Astrocyte (in vitro differentiated cells and primary cell): ENCODE results near the gene ASCL4. TPM values are rescaled to one million over a fixed set of nuclear protein-coding genes. Genes with fewer than 3 reads are reported as not detected.

Experiments used
- DNase-seq: peaks from one replicate; pipeline ENCODE4 v3.0.0-alpha.2; 2010; ENCODE audit warnings: low read depth
- FAIRE-seq: peaks from 2 replicates; lab custom pipeline; 2011; peaks lifted over from hg19 to GRCh38; lab: Jason Lieb, UNC
- H2AFZ ChIP-seq: 2 replicates; pipeline ENCODE4 v1.6.0; 2012; ENCODE audit warnings: low read depth, low read length, inconsistent platforms
- H3K27ac ChIP-seq: 2 replicates; pipeline ENCODE4 v1.5.1; 2011; ENCODE audit warnings: low read depth, low read length, inconsistent platforms
- H3K27me3 ChIP-seq: 2 replicates; pipeline ENCODE4 v1.6.0; 2011; ENCODE audit warnings: low read length, inconsistent platforms; ENCODE audit not compliant: insufficient read depth
- H3K36me3 ChIP-seq: 2 replicates; pipeline ENCODE4 v1.5.1; 2011; ENCODE audit warnings: low read length, inconsistent platforms; ENCODE audit not compliant: insufficient read depth
- H3K4me1 ChIP-seq: 2 replicates; pipeline ENCODE4 v1.5.1; 2011; ENCODE audit warnings: low read length, inconsistent platforms; ENCODE audit not compliant: insufficient read depth
- H3K4me2 ChIP-seq: 2 replicates; pipeline ENCODE4 v1.6.0; 2012; ENCODE audit warnings: low read length, inconsistent platforms
- H3K4me3 ChIP-seq: 2 replicates; pipeline ENCODE4 v1.5.1; 2011; ENCODE audit warnings: low read depth, mild to moderate bottlenecking, low read length, inconsistent platforms; ENCODE audit not compliant: insufficient read depth
- H3K79me2 ChIP-seq: 2 replicates; pipeline ENCODE4 v1.6.0; 2012; ENCODE audit warnings: mild to moderate bottlenecking, low read length, inconsistent platforms; ENCODE audit not compliant: insufficient read depth
- H3K9ac ChIP-seq: 2 replicates; pipeline ENCODE4 v1.6.0; 2012; ENCODE audit warnings: mild to moderate bottlenecking, low read length, inconsistent platforms
- H3K9me3 ChIP-seq: 2 replicates; pipeline ENCODE4 v1.5.1; 2012; ENCODE audit warnings: low read depth, mild to moderate bottlenecking, low read length, inconsistent platforms; ENCODE audit not compliant: insufficient read depth
- H4K20me1 ChIP-seq: 2 replicates; pipeline ENCODE4 v1.6.0; 2012; ENCODE audit warnings: low read length, inconsistent platforms; ENCODE audit not compliant: insufficient read depth
- H3K27ac Mint-ChIP-seq: one replicate; pipeline ENCODE4 v1.8.0; 2021; ENCODE audit warnings: mild to moderate bottlenecking, mixed read lengths; ENCODE audit not compliant: unreplicated experiment
- H3K27me3 Mint-ChIP-seq: one replicate; pipeline ENCODE4 v1.8.0; 2021; ENCODE audit warnings: low read depth, mixed read lengths; ENCODE audit not compliant: unreplicated experiment
- H3K36me3 Mint-ChIP-seq: one replicate; pipeline ENCODE4 v1.8.0; 2021; ENCODE audit warnings: low read depth, mixed read lengths; ENCODE audit not compliant: unreplicated experiment
- H3K4me1 Mint-ChIP-seq: one replicate; pipeline ENCODE4 v1.8.0; 2021; ENCODE audit warnings: low read depth, mixed read lengths; ENCODE audit not compliant: unreplicated experiment
- H3K4me3 Mint-ChIP-seq: one replicate; pipeline ENCODE4 v1.8.0; 2021; ENCODE audit warnings: mild to moderate bottlenecking, moderate library complexity, mixed read lengths; ENCODE audit not compliant: unreplicated experiment
- H3K9me3 Mint-ChIP-seq: one replicate; pipeline ENCODE4 v1.8.0; 2021; ENCODE audit warnings: mild to moderate bottlenecking, mixed read lengths; ENCODE audit not compliant: unreplicated experiment
- CTCF ChIP-seq: IDR thresholded peaks from 2 replicates; pipeline ENCODE4 v1.5.1; 2011; ENCODE audit warnings: low read depth, mild to moderate bottlenecking, inconsistent platforms, low read length, moderate library complexity; ENCODE audit not compliant: insufficient read depth
- EZH2 ChIP-seq: IDR thresholded peaks from 2 replicates; pipeline ENCODE4 v1.6.1; 2012; ENCODE audit warnings: mild to moderate bottlenecking, low read length, inconsistent platforms; ENCODE audit not compliant: insufficient read depth
- total RNA-seq: library from RNA; stranded (reverse); gene quantifications from 2 replicates; pipeline ENCODE4 v1.2.1, GENCODE V29; 2021

The ASCL4 gene
- total RNA-seq, 1 donor from 2014 or later = not detected

GRCh38 chr12:107788690-107789458, 14.4 kb downstream of the ASCL4 start:
- no peaks in the 10 kb centered on the region for H3K79me2 ChIP-seq
- H3K36me3 ChIP-seq = no peaks in the 10 kb centered on the region
- FAIRE-seq (no peak), DNase-seq (no peak)
- Mint-ChIP-seq H3K27ac (no peak overlapping the region), H3K4me3 (no peak overlapping the region), H3K4me1 (no peaks in the 10 kb centered on the region), H3K27me3 (peaks cover 18% of the 10 kb centered on the region), H3K9me3 (peaks cover 4% of the 10 kb centered on the region), H3K36me3 (no peaks in the 10 kb centered on the region)
- H3K27me3 ChIP-seq = no peaks in the 10 kb centered on the region
- H3K9me3 ChIP-seq = no peaks in the 10 kb centered on the region
- H3K9ac ChIP-seq = no peak overlapping the region
- H3K4me3 ChIP-seq = no peak overlapping the region
- H2AFZ ChIP-seq = no peak overlapping the region
- no peaks in the 10 kb centered on the region for H4K20me1 ChIP-seq
- H3K4me2 ChIP-seq = no peak overlapping the region
- no peaks in the 10 kb centered on the region for H3K4me1 ChIP-seq
- no peak for TF ChIP-seq CTCF
- TF ChIP-seq EZH2 = no peak
- no peak overlapping the region for H3K27ac ChIP-seq

GRCh38 chr12:107791465-107792089, 17.1 kb downstream of the ASCL4 start:
- DNase-seq (no peak), FAIRE-seq (no peak)
- no peak overlapping the region for H3K4me2 ChIP-seq
- H3K27ac Mint-ChIP-seq = no peak overlapping the region
- no peaks in the 10 kb centered on the region for H3K36me3 Mint-ChIP-seq
- H3K79me2 ChIP-seq = no peaks in the 10 kb centered on the region
- no peak overlapping the region for H3K9ac ChIP-seq
- TF ChIP-seq EZH2 (no peak), CTCF (no peak)
- H4K20me1 ChIP-seq = no peaks in the 10 kb centered on the region
- no peak overlapping the region for H3K4me3 ChIP-seq
- no peaks in the 10 kb centered on the region for H3K4me1 ChIP-seq
- H3K9me3 ChIP-seq = no peaks in the 10 kb centered on the region
- H3K27me3 ChIP-seq = no peaks in the 10 kb centered on the region
- no peak overlapping the region for H3K4me3 Mint-ChIP-seq
- no peaks in the 10 kb centered on the region for H3K36me3 ChIP-seq
- no peaks in the 10 kb centered on the region for H3K4me1 Mint-ChIP-seq
- peaks cover 7% of the 10 kb centered on the region for H3K9me3 Mint-ChIP-seq
- H3K27me3 Mint-ChIP-seq = peaks cover 29% of the 10 kb centered on the region
- H2AFZ ChIP-seq = no peak overlapping the region
- H3K27ac ChIP-seq = no peak overlapping the region

- peaks cover 7% of the 10 kb centered on the region for H3K9me3 Mint-ChIP-seq
Observed at GRCh38 chr12:107794451-107794850, 19.9 kb downstream of the ASCL4 start.

More at GRCh38 chr12:107794451-107794850, 19.9 kb downstream of the ASCL4 start:
- Mint-ChIP-seq H3K4me1 (no peaks in the 10 kb centered on the region), H3K36me3 (no peaks in the 10 kb centered on the region), H3K4me3 (no peak overlapping the region), H3K27ac (no peak overlapping the region), H3K27me3 (peaks cover 29% of the 10 kb centered on the region)
- Histone ChIP-seq H3K4me3 (no peak overlapping the region), H3K36me3 (no peaks in the 10 kb centered on the region), H4K20me1 (no peaks in the 10 kb centered on the region), H3K27ac (no peak overlapping the region), H3K4me1 (no peaks in the 10 kb centered on the region), H3K9me3 (no peaks in the 10 kb centered on the region), H3K27me3 (no peaks in the 10 kb centered on the region), H2AFZ (no peak overlapping the region), H3K79me2 (no peaks in the 10 kb centered on the region), H3K9ac (no peak overlapping the region), H3K4me2 (no peak overlapping the region)
- DNase-seq (no peak), FAIRE-seq (no peak)
- TF ChIP-seq CTCF (no peak), EZH2 (no peak)
